AG04450 (cell line): Measurements from ENCODE around the gene RASGRF2. TPM values are rescaled to one million over a fixed set of nuclear protein-coding genes. Genes with fewer than 3 reads are reported as not detected.
"Not testable (repeated sequence)": the region's sequence is repeated elsewhere in the genome, so short reads cannot be mapped to it uniquely, and the experiment has no call there.

Experiments used
- CTCF ChIA-PET: fragments of 300-600, 350-600 bp; formaldehyde crosslinking; extraction: SDS; loops from one replicate; lab custom pipeline; 2022; ENCODE audit warnings: antibody characterized with exemption, inconsistent platforms; lab: Charles Lee
- POLR2A ChIA-PET: fragments of 350-600 bp; formaldehyde crosslinking; extraction: SDS; loops from one replicate; lab custom pipeline; 2021; ENCODE audit warnings: antibody characterized with exemption, inconsistent platforms; lab: Yijun Ruan, JAX
- DNase-seq: peaks from one replicate; pipeline ENCODE4 v3.0.0-alpha.2; 2011; ENCODE audit warnings: low read depth, low spot score
- H3K27ac ChIP-seq: one replicate; pipeline ENCODE4 v1.5.1; 2012; ENCODE audit warnings: low read depth, low read length, control low read depth
- H3K27me3 ChIP-seq: one replicate; pipeline ENCODE4 v1.6.0; 2012; ENCODE audit warnings: low read length; ENCODE audit not compliant: control insufficient read depth, insufficient read depth
- H3K4me3 ChIP-seq: 2 replicates; pipeline ENCODE4 v1.5.1; 2011; ENCODE audit warnings: mild to moderate bottlenecking, low read depth, low read length, control low read depth
- H3K9me3 ChIP-seq: 2 replicates; pipeline ENCODE4 v1.5.1; 2012; ENCODE audit warnings: low read length; ENCODE audit not compliant: control insufficient read depth, insufficient read depth
- CTCF ChIP-seq: IDR thresholded peaks from 2 replicates; pipeline ENCODE4 v1.5.1; 2011; ENCODE audit warnings: low read depth, low read length, control low read depth, inconsistent platforms
- polyA plus RNA-seq: library from polyadenylated mRNA; depleted of rRNA; stranded (reverse); fragments of >200 nt; gene quantifications from 2 replicates; pipeline ENCODE4 v1.2.3, GENCODE V29; 2011

Gene RASGRF2
- polyA plus RNA-seq, 1 experiment: 19.5 TPM

DNA sequence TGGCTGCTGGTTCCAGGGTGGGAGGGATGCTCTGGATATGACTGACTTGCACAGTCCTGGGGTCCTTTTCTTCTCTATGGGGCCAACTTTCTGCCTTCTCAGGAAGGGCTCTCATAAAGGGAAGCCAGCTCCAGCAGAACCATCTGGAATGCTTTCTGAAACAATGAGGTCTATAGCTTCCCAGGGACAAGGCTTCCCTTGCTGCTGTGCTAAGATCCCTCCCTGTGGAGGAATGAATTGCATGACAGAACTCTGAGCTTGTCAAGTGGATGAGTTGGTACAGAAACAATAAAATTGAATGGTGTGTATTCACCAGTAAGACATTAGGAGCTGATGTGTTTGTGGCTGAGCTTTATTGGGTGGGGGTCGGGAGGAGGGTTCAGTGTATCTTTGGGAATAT is 292.7 kb downstream of the RASGRF2 start:
- POLR2A ChIA-PET: no interaction called here

GRCh38 chr5:81253875-81254274 is 293.7 kb downstream of the RASGRF2 start:
- TF ChIP-seq CTCF: no peak
- ChIA-PET POLR2A (no interaction called here), CTCF (interaction anchor here (1.6 kb wide), 1 partner anchor 46 kb away, joined by 4 read pairs; no protein-coding TSS in a partner anchor)
- DNase-seq: no peak
- Histone ChIP-seq H3K27me3 (no peaks in the 10 kb centered on the region), H3K4me3 (no peak overlapping the region), H3K27ac (no peak overlapping the region), H3K9me3 (peaks cover 4% of the 10 kb centered on the region; the same call in 1 of the 2 replicates)

More for the DNA sequence above, 292.7 kb downstream of the RASGRF2 start:
- H3K27me3 ChIP-seq: no peaks in the 10 kb centered on the region
- peaks cover 4% of the 10 kb centered on the region; the same call in 1 of the 2 replicates for H3K9me3 ChIP-seq
- no peak overlapping the region for H3K27ac ChIP-seq
- DNase-seq: no peak
- TF ChIP-seq CTCF: no peak
- CTCF ChIA-PET: interaction anchor here (1.6 kb wide), 1 partner anchor 47 kb away, joined by 4 read pairs; no protein-coding TSS in a partner anchor
- no peak overlapping the region for H3K4me3 ChIP-seq

DNA sequence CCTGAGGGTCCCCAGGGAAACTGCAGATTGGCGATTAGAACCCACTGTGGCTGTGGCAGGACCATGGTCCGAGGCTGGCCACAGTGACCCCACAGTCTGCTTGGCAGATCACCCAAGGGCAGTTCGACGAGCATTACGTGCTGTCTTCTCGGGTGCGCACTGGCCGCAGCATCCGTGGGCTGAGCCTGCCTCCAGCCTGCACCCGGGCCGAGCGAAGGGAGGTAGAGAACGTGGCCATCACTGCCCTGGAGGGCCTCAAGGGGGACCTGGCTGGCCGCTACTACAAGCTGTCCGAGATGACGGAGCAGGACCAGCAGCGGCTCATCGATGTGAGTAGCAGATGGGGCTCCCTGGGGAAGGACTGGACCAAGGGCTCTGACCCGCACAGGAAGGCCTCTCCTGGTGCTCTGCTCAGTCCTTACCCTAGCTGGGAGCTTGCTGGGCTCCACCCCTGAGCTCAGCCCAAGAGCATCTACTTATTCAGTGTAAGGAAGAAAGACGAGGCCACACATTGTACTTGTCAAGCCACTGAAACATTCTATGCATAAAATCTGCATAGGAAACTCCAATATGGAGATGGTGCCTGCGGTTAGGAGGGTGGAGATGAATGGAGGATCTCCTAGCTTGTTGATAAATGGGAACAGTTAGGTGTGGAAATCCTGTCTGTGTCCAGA is 294.9 kb downstream of the RASGRF2 start:
- Histone ChIP-seq H3K27me3 (no peaks in the 10 kb centered on the region), H3K4me3 (no peak overlapping the region), H3K27ac (no peak overlapping the region), H3K9me3 (peaks cover 4% of the 10 kb centered on the region; the same call in 1 of the 2 replicates)
- CTCF ChIA-PET: no interaction called here
- no peak for DNase-seq
- TF ChIP-seq CTCF: no peak
- POLR2A ChIA-PET: no interaction called here

- Histone ChIP-seq H3K9me3 (peaks cover 4% of the 10 kb centered on the region; the same call in 1 of the 2 replicates), H3K27ac (no peak overlapping the region), H3K27me3 (no peaks in the 10 kb centered on the region), H3K4me3 (no peak overlapping the region)
- TF ChIP-seq CTCF: no peak
- ChIA-PET CTCF (no interaction called here), POLR2A (no interaction called here)
- DNase-seq: no peak
These were observed 296.6 kb downstream of the RASGRF2 start for GRCh38 chr5:81256766-81257165.

GRCh38 chr5:81262796-81263195 is 302.6 kb downstream of the RASGRF2 start:
- H3K4me3 ChIP-seq, H3K27ac ChIP-seq, DNase-seq, H3K9me3 ChIP-seq, CTCF ChIA-PET, H3K27me3 ChIP-seq, POLR2A ChIA-PET: not testable (repeated sequence)
